Choroid plexus epithelial cell (primary cell): ENCODE data around the gene SMDT1.

Experiments
- DNase-seq: peaks from one replicate; pipeline ENCODE4 v3.0.0-alpha.2; 2010; ENCODE audit warnings: low read depth
- H3K4me3 ChIP-seq: 2 replicates; pipeline ENCODE4 v1.5.1; 2011; ENCODE audit warnings: low read depth, mild to moderate bottlenecking, control low read depth, low read length, moderate library complexity
- CTCF ChIP-seq: conservative IDR thresholded peaks from 2 replicates; pipeline ENCODE4 v1.5.1; 2011; ENCODE audit warnings: low read depth, mild to moderate bottlenecking, control low read depth, inconsistent platforms, low read length, moderate library complexity

SMDT1 gene

GRCh38 chr22:42065438-42066125 is 13.9 kb upstream of the SMDT1 start:
- no peak for TF ChIP-seq CTCF
- H3K4me3 ChIP-seq: no peak overlapping the region
- no peak for DNase-seq

- no peak overlapping the region for H3K4me3 ChIP-seq
- no peak for DNase-seq
- TF ChIP-seq CTCF: no peak
These were observed 13.3 kb upstream of the SMDT1 start for GRCh38 chr22:42066126-42066761.

GRCh38 chr22:42066937-42067336 is 12.6 kb upstream of the SMDT1 start:
- no peak overlapping the region for H3K4me3 ChIP-seq
- no peak for TF ChIP-seq CTCF
- DNase-seq: no peak

GRCh38 chr22:42067671-42068251 is 11.7 kb upstream of the SMDT1 start:
- no peak for DNase-seq
- no peak for TF ChIP-seq CTCF
- no peak overlapping the region for H3K4me3 ChIP-seq

GRCh38 chr22:42068291-42068690 is 11.2 kb upstream of the SMDT1 start:
- no peak overlapping the region for H3K4me3 ChIP-seq
- TF ChIP-seq CTCF: no peak
- no peak for DNase-seq

- TF ChIP-seq CTCF: no peak
- peak overlapping the region; percentile 71 for H3K4me3 ChIP-seq
- no peak for DNase-seq
These were observed 9.5 kb upstream of the SMDT1 start for GRCh38 chr22:42069801-42070516.
